SK-N-SH (cell line): ENCODE results near the gene CDK6. TPM values are rescaled to one million over a fixed set of nuclear protein-coding genes. Genes with fewer than 3 reads are reported as not detected.
"Not testable (repeated sequence)": the region's sequence is repeated elsewhere in the genome, so short reads cannot be mapped to it uniquely, and the experiment has no call there.

Experiments used
- CTCF ChIA-PET: fragments of 300-600, 350-600 bp; formaldehyde crosslinking; extraction: SDS; loops from one replicate; lab custom pipeline; 2021; lab: Yijun Ruan, JAX
- POLR2A ChIA-PET: fragments of 350-600 bp; sonication (Branson Sonifier 250); formaldehyde crosslinking; extraction: SDS; loops from one replicate; lab custom pipeline; 2020; ENCODE audit warnings: antibody characterized with exemption, inconsistent platforms; lab: Yijun Ruan, JAX
- DNase-seq: peaks from one replicate; pipeline ENCODE4 v3.0.0; 2012
- H2AFZ ChIP-seq: fragments of 200-600 bp; sonication (generic); 2 replicates; pipeline ENCODE4 v1.8.1; 2016; ENCODE audit warnings: antibody characterized with exemption, mild to moderate bottlenecking, low read depth
- H3F3A ChIP-seq: fragments of 200-600 bp; sonication (generic); replicated peaks from 2 replicates; pipeline ENCODE3; 2016; ENCODE audit warnings: antibody characterized with exemption, mild to moderate bottlenecking; ENCODE audit not compliant: insufficient read depth
- H3K27ac ChIP-seq, 2 experiments: fragments of 200-500 bp in 1 of 2; fragments of 200-600 bp in 1 of 2; sonication (Bioruptor generic) in 1 of 2; sonication (generic), shearing (Covaris generic) in 1 of 2; 2 replicates each; pipeline versions ENCODE4 v1.5.1 to v1.6.1; 2014 to 2016; ENCODE audit warnings: low read depth in 2 of 2, inconsistent platforms in 1 of 2, low read length in 1 of 2, mild to moderate bottlenecking in 1 of 2, mixed read lengths in 1 of 2
- H3K27me3 ChIP-seq: fragments of 200-600 bp; sonication (generic), shearing (Covaris generic); 2 replicates; pipeline ENCODE4 v1.6.1; 2016; ENCODE audit warnings: mixed run types; ENCODE audit not compliant: insufficient read depth
- H3K36me3 ChIP-seq, 2 experiments: fragments of 200-500 bp in 1 of 2; fragments of 200-600 bp in 1 of 2; sonication (Bioruptor generic) in 1 of 2; sonication (generic) in 1 of 2; replicated peaks in 1 of 2; 2 replicates each; pipeline versions ENCODE3 to v1.5.1; 2014 to 2016; ENCODE audit warnings: low read length in 1 of 2, mild to moderate bottlenecking in 1 of 2; ENCODE audit not compliant: insufficient read depth in 2 of 2, control insufficient read depth in 1 of 2
- H3K4me1 ChIP-seq, 2 experiments: fragments of 200-500 bp in 1 of 2; fragments of 200-600 bp in 1 of 2; sonication (Bioruptor generic) in 1 of 2; sonication (generic), shearing (Covaris generic) in 1 of 2; 2 replicates each; pipeline versions ENCODE4 v1.5.1 to v1.6.1; 2014 to 2016; ENCODE audit warnings: low read depth in 1 of 2, low read length in 1 of 2, mixed run types in 1 of 2; ENCODE audit not compliant: insufficient read depth in 2 of 2, control insufficient read depth in 1 of 2
- H3K4me2 ChIP-seq: fragments of 200-600 bp; sonication (generic), shearing (Covaris generic); 2 replicates; pipeline ENCODE4 v1.6.1; 2017; ENCODE audit warnings: mixed run types
- H3K4me3 ChIP-seq, 2 experiments: fragments of 200-500 bp in 1 of 2; fragments of 200-600 bp in 1 of 2; sonication (Bioruptor generic) in 1 of 2; sonication (generic), shearing (Covaris generic) in 1 of 2; 2 replicates each; pipeline versions ENCODE4 v1.5.1 to v1.8.1; 2014 to 2016; ENCODE audit warnings: low read depth in 2 of 2, inconsistent platforms in 1 of 2, low read length in 1 of 2, mild to moderate bottlenecking in 1 of 2, mixed read lengths in 1 of 2, moderate library complexity in 1 of 2
- H3K79me2 ChIP-seq: fragments of 200-600 bp; sonication (generic); 2 replicates; pipeline ENCODE4 v1.8.1; 2017; ENCODE audit warnings: mild to moderate bottlenecking; ENCODE audit not compliant: insufficient read depth
- H3K9ac ChIP-seq: fragments of 200-600 bp; sonication (generic); 2 replicates; pipeline ENCODE4 v1.6.1; 2017; ENCODE audit warnings: mixed run types
- H3K9me2 ChIP-seq: fragments of 200-600 bp; sonication (generic); 2 replicates; pipeline ENCODE4 v1.6.1; 2017; ENCODE audit warnings: mixed run types
- H3K9me3 ChIP-seq: fragments of 200-600 bp; sonication (generic); 2 replicates; pipeline ENCODE4 v1.6.1; 2017; ENCODE audit warnings: mixed run types, mild to moderate bottlenecking, moderate library complexity
- H4K20me1 ChIP-seq: fragments of 200-600 bp; sonication (generic); 2 replicates; pipeline ENCODE4 v1.6.1; 2017; ENCODE audit warnings: mild to moderate bottlenecking, mixed run types; ENCODE audit not compliant: insufficient read depth
- FOXM1 ChIP-seq: IDR thresholded peaks from 2 replicates; pipeline ENCODE4 v1.4.0; 2012; ENCODE audit warnings: low read depth, mild to moderate bottlenecking
- GABPA ChIP-seq: IDR thresholded peaks from 2 replicates; pipeline ENCODE4 v1.4.0; 2012; ENCODE audit warnings: low read depth, mild to moderate bottlenecking
- GATA2 ChIP-seq: sonication (generic); formaldehyde crosslinking; IDR thresholded peaks from 2 replicates; pipeline ENCODE4 v1.5.0; 2020; ENCODE audit warnings: mild to moderate bottlenecking, missing genetic modification reagents
- MXI1 ChIP-seq: IDR thresholded peaks from 2 replicates; pipeline ENCODE4 v1.6.1; 2012; ENCODE audit warnings: mild to moderate bottlenecking, low read depth, low read length, improper control_type of control experiment
- NFIC ChIP-seq: IDR thresholded peaks from 2 replicates; pipeline ENCODE4 v1.4.0; 2012; ENCODE audit warnings: borderline replicate concordance
- POLR2AphosphoS5 ChIP-seq: IDR thresholded peaks from 2 replicates; pipeline ENCODE4 v1.6.1; 2012; ENCODE audit warnings: low read depth, low read length
- RAD21 ChIP-seq: IDR thresholded peaks from 2 replicates; pipeline ENCODE4 v1.6.1; 2012; ENCODE audit warnings: mild to moderate bottlenecking, low read length
- RXRA ChIP-seq: IDR thresholded peaks from 2 replicates; pipeline ENCODE4 v1.4.0; 2012; ENCODE audit warnings: low read depth, mild to moderate bottlenecking, borderline replicate concordance
- SIN3A ChIP-seq: IDR thresholded peaks from 2 replicates; pipeline ENCODE4 v1.6.1; 2012; ENCODE audit warnings: low read depth, mild to moderate bottlenecking, low read length, moderate library complexity, borderline replicate concordance
- SMC3 ChIP-seq: IDR thresholded peaks from 2 replicates; pipeline ENCODE4 v1.6.1; 2012; ENCODE audit warnings: low read depth, low read length, improper control_type of control experiment
- TAF1 ChIP-seq: IDR thresholded peaks from 2 replicates; pipeline ENCODE4 v1.6.1; 2012; ENCODE audit warnings: low read depth, mild to moderate bottlenecking, low read length, moderate library complexity, borderline replicate concordance
- TEAD4 ChIP-seq: IDR thresholded peaks from 2 replicates; pipeline ENCODE4 v1.4.0; 2012; ENCODE audit warnings: mild to moderate bottlenecking, borderline replicate concordance; ENCODE audit not compliant: insufficient read depth
- WGBS: methylation state at CpG from one replicate; pipeline ENCODE4 v1.1.6; 2017; ENCODE audit warnings: low lambda C conversion rate; 5-methylcytosine and 5-hydroxymethylcytosine counted together
- polyA plus RNA-seq, 3 experiments: library from polyadenylated mRNA; depleted of rRNA; stranded (reverse); fragments of >200 nt; gene quantifications; 2 replicates each; pipeline ENCODE4 v1.2.3, GENCODE V29; 2012
- TF ChIP-seq, protein P1 (sequence below): fragments of 200-600 bp; sonication (generic); IDR thresholded peaks from 2 replicates; pipeline ENCODE4 v1.6.1; 2017; ENCODE audit warnings: antibody characterized with exemption, mild to moderate bottlenecking, moderate library complexity
- TF ChIP-seq, protein P2 (sequence below): IDR thresholded peaks from 2 replicates; pipeline ENCODE4 v1.4.0; 2012; ENCODE audit warnings: low read depth
- TF ChIP-seq, protein P3 (sequence below): fragments of 150-350 bp; IDR thresholded peaks from 2 replicates; pipeline ENCODE4 v1.6.1; 2016; ENCODE audit warnings: mild to moderate bottlenecking, low read depth, low read length
- TF ChIP-seq, protein P4 (sequence below): IDR thresholded peaks from 2 replicates; pipeline ENCODE4; 2012
- TF ChIP-seq, protein P5 (sequence below): IDR thresholded peaks from 2 replicates; pipeline ENCODE4 v1.4.0; 2012; ENCODE audit warnings: low read depth, borderline replicate concordance

The CDK6 gene
- polyA plus RNA-seq (2012; rRNA removed) = 30.3 and 33.2 TPM in 2 replicates
- polyA plus RNA-seq (2012; cell fraction: cytosol; rRNA removed) = 29.6 and 31.5 TPM in 2 replicates
- 53.3 and 69.9 TPM in 2 replicates for polyA plus RNA-seq (2012; cell fraction: nucleus; rRNA removed)

DNA sequence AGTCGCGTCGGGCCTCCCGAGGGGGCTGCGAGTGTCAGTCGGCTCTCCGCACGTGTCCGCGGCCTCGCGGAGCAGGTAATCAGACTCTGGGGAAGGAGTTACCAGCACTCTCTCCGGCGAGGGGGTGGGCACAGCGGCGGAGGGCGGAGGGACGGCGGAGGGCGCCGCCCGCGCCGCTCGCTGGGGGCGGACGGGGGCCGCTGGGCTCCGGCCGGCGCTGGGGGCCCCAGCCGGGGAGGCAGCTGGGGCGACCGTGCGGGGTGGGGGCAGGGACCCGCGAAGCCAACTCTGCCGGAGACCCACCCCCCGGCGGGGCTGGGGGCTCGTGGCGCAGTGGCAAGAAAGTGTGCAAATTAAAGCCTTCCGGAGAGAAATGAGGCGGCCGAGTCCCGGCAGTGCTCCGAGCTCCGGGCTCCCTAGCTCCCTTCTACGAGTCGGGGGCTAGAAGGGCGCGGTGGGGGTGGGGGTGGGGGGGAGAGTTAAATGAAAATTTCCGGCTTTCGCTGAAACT lies at the start of gene CDK6:
Gene CDK6, minus strand, starts transcription at position 85 of the 511 bp plus-strand sequence. CDS start 3,250 bp downstream, outside the sequence.
- Histone ChIP-seq H4K20me1 (no peaks in the 10 kb centered on the region), H3K9me3 (no peaks in the 10 kb centered on the region), H3K36me3 (peaks cover 7 to 12% of the 10 kb centered on the region in 2 experiments), H3K27me3 (no peaks in the 10 kb centered on the region), H3K9ac (peak within 1 kb of the TSS; percentile 95), H3F3A (peaks cover 27% of the 10 kb centered on the region), H3K4me3 (peak within 1 kb of the TSS; percentile 80 to 88), H3K79me2 (peaks cover 46% of the 10 kb centered on the region), H3K4me2 (peak within 1 kb of the TSS; percentile 91), H2AFZ (peak within 1 kb of the TSS; percentile 77), H3K4me1 (peaks cover 3 to 19% of the 10 kb centered on the region in 2 experiments; a peak in 2 of 4 replicates), H3K27ac (peak within 1 kb of the TSS; percentile 95 to 96), H3K9me2 (no peaks in the 10 kb centered on the region)
- ChIA-PET POLR2A (no interaction called here), CTCF (interaction anchor here (1.0 to 3.3 kb wide), 6 partner anchors 38 to 389 kb away, joined by 3 to 28 read pairs (median 4); partner anchors contain the start of genes PEX1 and RBM48)
- TF ChIP-seq, protein P1, sequence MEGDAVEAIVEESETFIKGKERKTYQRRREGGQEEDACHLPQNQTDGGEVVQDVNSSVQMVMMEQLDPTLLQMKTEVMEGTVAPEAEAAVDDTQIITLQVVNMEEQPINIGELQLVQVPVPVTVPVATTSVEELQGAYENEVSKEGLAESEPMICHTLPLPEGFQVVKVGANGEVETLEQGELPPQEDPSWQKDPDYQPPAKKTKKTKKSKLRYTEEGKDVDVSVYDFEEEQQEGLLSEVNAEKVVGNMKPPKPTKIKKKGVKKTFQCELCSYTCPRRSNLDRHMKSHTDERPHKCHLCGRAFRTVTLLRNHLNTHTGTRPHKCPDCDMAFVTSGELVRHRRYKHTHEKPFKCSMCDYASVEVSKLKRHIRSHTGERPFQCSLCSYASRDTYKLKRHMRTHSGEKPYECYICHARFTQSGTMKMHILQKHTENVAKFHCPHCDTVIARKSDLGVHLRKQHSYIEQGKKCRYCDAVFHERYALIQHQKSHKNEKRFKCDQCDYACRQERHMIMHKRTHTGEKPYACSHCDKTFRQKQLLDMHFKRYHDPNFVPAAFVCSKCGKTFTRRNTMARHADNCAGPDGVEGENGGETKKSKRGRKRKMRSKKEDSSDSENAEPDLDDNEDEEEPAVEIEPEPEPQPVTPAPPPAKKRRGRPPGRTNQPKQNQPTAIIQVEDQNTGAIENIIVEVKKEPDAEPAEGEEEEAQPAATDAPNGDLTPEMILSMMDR = no peak
- TF ChIP-seq RAD21 (no peak), GABPA (0 out of 2 replicates have a peak, but pooled peaks have one; percentile 18), FOXM1 (no peak), NFIC (no peak), TEAD4 (no peak), GATA2 (CRISPR knock-in tag) (no peak), RXRA (no peak), TAF1 (peak; percentile 57), POLR2AphosphoS5 (peak; percentile 76), SMC3 (peak; percentile 7; the same call in 1 of the 2 replicates), SIN3A (peak; percentile 70; the same call in 1 of the 2 replicates), MXI1 (0 out of 2 replicates have a peak, but pooled peaks have one; percentile 30)
- TF ChIP-seq, protein P2, sequence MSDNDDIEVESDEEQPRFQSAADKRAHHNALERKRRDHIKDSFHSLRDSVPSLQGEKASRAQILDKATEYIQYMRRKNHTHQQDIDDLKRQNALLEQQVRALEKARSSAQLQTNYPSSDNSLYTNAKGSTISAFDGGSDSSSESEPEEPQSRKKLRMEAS = peak; percentile 96
- TF ChIP-seq, protein P3, sequence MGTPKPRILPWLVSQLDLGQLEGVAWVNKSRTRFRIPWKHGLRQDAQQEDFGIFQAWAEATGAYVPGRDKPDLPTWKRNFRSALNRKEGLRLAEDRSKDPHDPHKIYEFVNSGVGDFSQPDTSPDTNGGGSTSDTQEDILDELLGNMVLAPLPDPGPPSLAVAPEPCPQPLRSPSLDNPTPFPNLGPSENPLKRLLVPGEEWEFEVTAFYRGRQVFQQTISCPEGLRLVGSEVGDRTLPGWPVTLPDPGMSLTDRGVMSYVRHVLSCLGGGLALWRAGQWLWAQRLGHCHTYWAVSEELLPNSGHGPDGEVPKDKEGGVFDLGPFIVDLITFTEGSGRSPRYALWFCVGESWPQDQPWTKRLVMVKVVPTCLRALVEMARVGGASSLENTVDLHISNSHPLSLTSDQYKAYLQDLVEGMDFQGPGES = no peak
- TF ChIP-seq, protein P4, sequence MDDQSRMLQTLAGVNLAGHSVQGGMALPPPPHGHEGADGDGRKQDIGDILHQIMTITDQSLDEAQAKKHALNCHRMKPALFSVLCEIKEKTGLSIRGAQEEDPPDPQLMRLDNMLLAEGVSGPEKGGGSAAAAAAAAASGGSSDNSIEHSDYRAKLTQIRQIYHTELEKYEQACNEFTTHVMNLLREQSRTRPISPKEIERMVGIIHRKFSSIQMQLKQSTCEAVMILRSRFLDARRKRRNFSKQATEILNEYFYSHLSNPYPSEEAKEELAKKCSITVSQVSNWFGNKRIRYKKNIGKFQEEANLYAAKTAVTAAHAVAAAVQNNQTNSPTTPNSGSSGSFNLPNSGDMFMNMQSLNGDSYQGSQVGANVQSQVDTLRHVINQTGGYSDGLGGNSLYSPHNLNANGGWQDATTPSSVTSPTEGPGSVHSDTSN = no peak
- TF ChIP-seq, protein P5, sequence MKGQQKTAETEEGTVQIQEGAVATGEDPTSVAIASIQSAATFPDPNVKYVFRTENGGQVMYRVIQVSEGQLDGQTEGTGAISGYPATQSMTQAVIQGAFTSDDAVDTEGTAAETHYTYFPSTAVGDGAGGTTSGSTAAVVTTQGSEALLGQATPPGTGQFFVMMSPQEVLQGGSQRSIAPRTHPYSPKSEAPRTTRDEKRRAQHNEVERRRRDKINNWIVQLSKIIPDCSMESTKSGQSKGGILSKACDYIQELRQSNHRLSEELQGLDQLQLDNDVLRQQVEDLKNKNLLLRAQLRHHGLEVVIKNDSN = no peak
- under 1% methylated on average over 19 of the region's 54 CpGs for WGBS
- DNase-seq = peak; percentile 79

DNA sequence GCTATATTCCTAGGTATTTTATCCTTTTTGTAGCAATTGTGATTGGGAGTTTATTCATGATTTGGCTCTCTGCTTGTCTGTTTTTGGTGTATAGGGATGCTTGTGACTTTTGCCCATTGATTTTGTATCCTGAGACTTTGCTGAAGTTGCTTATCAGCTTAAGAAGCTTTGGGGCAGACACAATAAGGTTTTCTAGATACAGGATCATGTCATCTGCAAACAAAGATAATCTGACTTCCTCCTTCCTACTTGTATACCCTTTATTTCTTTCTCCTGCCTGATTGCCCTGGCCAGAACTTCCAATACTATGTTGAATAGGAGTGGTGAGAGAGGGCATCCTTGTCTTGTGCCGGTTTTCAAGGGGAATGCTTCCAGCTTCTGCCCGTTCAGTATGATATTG lies 49.7 kb upstream of the CDK6 start:
- H3K4me1 ChIP-seq, H3K4me2 ChIP-seq, H2AFZ ChIP-seq, H3K79me2 ChIP-seq, H3K27me3 ChIP-seq, H3K36me3 ChIP-seq, H4K20me1 ChIP-seq, H3K4me3 ChIP-seq, H3F3A ChIP-seq, POLR2A ChIA-PET, H3K27ac ChIP-seq, H3K9me3 ChIP-seq, H3K9me2 ChIP-seq, DNase-seq, H3K9ac ChIP-seq: not testable (repeated sequence)
- CTCF ChIA-PET = interaction anchor here (0.6 to 1.1 kb wide), 2 partner anchors 9 to 20 kb away, joined by 3 read pairs; no protein-coding TSS in a partner anchor
- 27% methylated on average over 2 of the region's 2 CpGs for WGBS
